Fibroblast of lung (primary cell): ENCODE data around the gene LRSAM1. TPM values are rescaled to one million over a fixed set of nuclear protein-coding genes. Genes with fewer than 3 reads are reported as not detected.
A peak's percentile ranks its signal among the peaks of the same experiment; 100 is the strongest.

ENCODE experiments used
- DNase-seq, 2 donors: peaks; one replicate each; pipeline versions ENCODE4 v3.0.0 to v3.0.0-alpha.2; 2010; ENCODE audit warnings: low read depth in 2 of 2
- H2AFZ ChIP-seq: 2 replicates; pipeline ENCODE4 v1.5.1; 2012; ENCODE audit warnings: low read length, control low read depth, inconsistent platforms
- H3K27ac ChIP-seq: 2 replicates; pipeline ENCODE4 v1.5.1; 2011; ENCODE audit warnings: low read length, control low read depth; ENCODE audit not compliant: insufficient read depth
- H3K27me3 ChIP-seq: 2 replicates; pipeline ENCODE4 v1.5.1; 2011; ENCODE audit warnings: mild to moderate bottlenecking, low read length; ENCODE audit not compliant: control insufficient read depth, insufficient read depth
- H3K36me3 ChIP-seq: 2 replicates; pipeline ENCODE4 v1.5.1; 2011; ENCODE audit warnings: low read length; ENCODE audit not compliant: control insufficient read depth, insufficient read depth
- H3K4me1 ChIP-seq: 2 replicates; pipeline ENCODE4 v1.5.1; 2011; ENCODE audit warnings: low read length; ENCODE audit not compliant: control insufficient read depth, insufficient read depth; ENCODE audit errors: extremely low read depth
- H3K4me2 ChIP-seq: 2 replicates; pipeline ENCODE4 v1.5.1; 2011; ENCODE audit warnings: low read length, control low read depth; ENCODE audit not compliant: insufficient read depth; ENCODE audit errors: extremely low read depth
- H3K4me3 ChIP-seq, 4 experiments: fragments of 200-600 bp in 1 of 4; sonication (generic) in 1 of 4; replicated peaks in 1 of 4; 2 replicates each; pipeline ENCODE4 v1.5.1; 2011 to 2016; ENCODE audit warnings: low read length in 4 of 4, low read depth in 3 of 4, mild to moderate bottlenecking in 3 of 4, control low read depth in 2 of 4, inconsistent platforms in 1 of 4, mixed read lengths in 1 of 4; ENCODE audit not compliant: insufficient read depth in 1 of 4; ENCODE audit errors: control extremely low read depth in 1 of 4
- H3K79me2 ChIP-seq: 2 replicates; pipeline ENCODE4 v1.5.1; 2012; ENCODE audit warnings: mild to moderate bottlenecking, low read length, inconsistent platforms; ENCODE audit not compliant: control insufficient read depth, insufficient read depth
- H3K9ac ChIP-seq: 2 replicates; pipeline ENCODE4 v1.5.1; 2011; ENCODE audit warnings: mild to moderate bottlenecking, low read length, control low read depth; ENCODE audit not compliant: insufficient read depth
- H3K9me3 ChIP-seq: 2 replicates; pipeline ENCODE4 v1.5.1; 2012; ENCODE audit warnings: low read depth, low read length; ENCODE audit not compliant: control insufficient read depth, insufficient read depth
- H4K20me1 ChIP-seq: 2 replicates; pipeline ENCODE4 v1.5.1; 2011; ENCODE audit warnings: low read length; ENCODE audit not compliant: control insufficient read depth, insufficient read depth; ENCODE audit errors: extremely low read depth
- EZH2 ChIP-seq: IDR thresholded peaks from 2 replicates; pipeline ENCODE4 v1.5.1; 2012; ENCODE audit warnings: low read length, control low read depth, mild to moderate bottlenecking; ENCODE audit errors: missing control alignments
- polyA plus RNA-seq, 2 donors: library from polyadenylated mRNA; depleted of rRNA in 1 of 2; stranded (reverse) in 1 of 2; unstranded in 1 of 2; fragments of >200 nt; gene quantifications; 2 replicates each; pipeline ENCODE4 v1.2.1, GENCODE V29; 2011 to 2012; ENCODE audit warnings: missing spikeins in 1 of 2
- total RNA-seq: library from RNA; depleted of rRNA; stranded (reverse); fragments of >200 nt; gene quantifications from 2 replicates; pipeline ENCODE4 v1.2.1, GENCODE V29; 2014
- TF ChIP-seq, protein P1 (sequence below), 2 donors: IDR thresholded peaks in 1 of 2; conservative IDR thresholded peaks in 1 of 2; 1 replicate in 1 of 2; 2 replicates in 1 of 2; pipeline ENCODE4 v1.5.1; 2011 to 2012; ENCODE audit warnings: low read length in 2 of 2, control low read depth in 1 of 2, inconsistent platforms in 1 of 2, low read depth in 1 of 2, mild to moderate bottlenecking in 1 of 2

LRSAM1 gene
- total and polyA plus RNA-seq, 2 donors (not counting 1 experiment from before 2014, with no cell fraction given): 6.8 to 18.0 TPM

DNA sequence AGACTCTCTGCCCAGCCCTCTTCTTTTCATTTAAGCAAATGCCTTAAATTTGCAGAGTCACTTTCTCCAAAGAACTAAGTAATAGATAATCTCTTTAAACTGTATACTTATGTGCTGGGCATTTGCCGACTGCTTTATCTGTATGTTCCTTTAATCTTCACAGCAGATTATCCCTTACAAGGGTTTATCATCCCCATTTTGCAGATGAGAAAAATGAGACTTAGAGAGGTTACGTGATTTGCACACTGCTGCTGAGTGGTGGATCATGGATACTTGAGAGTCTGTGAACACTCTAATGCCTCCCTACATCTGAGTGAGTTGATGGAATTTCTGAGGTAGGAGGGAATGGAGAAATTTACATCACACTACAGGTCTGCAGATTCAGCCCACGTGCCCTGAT, 23.0 kb upstream of the LRSAM1 start:
- H3K27ac ChIP-seq: no peak overlapping the region
- H3K79me2 ChIP-seq: peaks cover 27% of the 10 kb centered on the region
- H2AFZ ChIP-seq: no peak overlapping the region
- H3K4me2 ChIP-seq: no peak overlapping the region
- H3K9me3 ChIP-seq: no peaks in the 10 kb centered on the region
- no peak for TF ChIP-seq EZH2
- TF ChIP-seq, protein P1, sequence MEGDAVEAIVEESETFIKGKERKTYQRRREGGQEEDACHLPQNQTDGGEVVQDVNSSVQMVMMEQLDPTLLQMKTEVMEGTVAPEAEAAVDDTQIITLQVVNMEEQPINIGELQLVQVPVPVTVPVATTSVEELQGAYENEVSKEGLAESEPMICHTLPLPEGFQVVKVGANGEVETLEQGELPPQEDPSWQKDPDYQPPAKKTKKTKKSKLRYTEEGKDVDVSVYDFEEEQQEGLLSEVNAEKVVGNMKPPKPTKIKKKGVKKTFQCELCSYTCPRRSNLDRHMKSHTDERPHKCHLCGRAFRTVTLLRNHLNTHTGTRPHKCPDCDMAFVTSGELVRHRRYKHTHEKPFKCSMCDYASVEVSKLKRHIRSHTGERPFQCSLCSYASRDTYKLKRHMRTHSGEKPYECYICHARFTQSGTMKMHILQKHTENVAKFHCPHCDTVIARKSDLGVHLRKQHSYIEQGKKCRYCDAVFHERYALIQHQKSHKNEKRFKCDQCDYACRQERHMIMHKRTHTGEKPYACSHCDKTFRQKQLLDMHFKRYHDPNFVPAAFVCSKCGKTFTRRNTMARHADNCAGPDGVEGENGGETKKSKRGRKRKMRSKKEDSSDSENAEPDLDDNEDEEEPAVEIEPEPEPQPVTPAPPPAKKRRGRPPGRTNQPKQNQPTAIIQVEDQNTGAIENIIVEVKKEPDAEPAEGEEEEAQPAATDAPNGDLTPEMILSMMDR (conservative IDR thresholded peaks at IDR 0.05 in 1 of 2, IDR thresholded peaks at IDR 0.05 in 1 of 2; ENCODE audit: low read depth in 1 of 2, low read length in 2 of 2): no peak
- H3K4me1 ChIP-seq: peaks cover 2% of the 10 kb centered on the region
- H3K9ac ChIP-seq: no peak overlapping the region
- no peaks in the 10 kb centered on the region for H3K27me3 ChIP-seq
- H4K20me1 ChIP-seq: no peaks in the 10 kb centered on the region
- no peak for DNase-seq
- H3K4me3 ChIP-seq: no peak overlapping the region
- peaks cover 5% of the 10 kb centered on the region for H3K36me3 ChIP-seq

DNA sequence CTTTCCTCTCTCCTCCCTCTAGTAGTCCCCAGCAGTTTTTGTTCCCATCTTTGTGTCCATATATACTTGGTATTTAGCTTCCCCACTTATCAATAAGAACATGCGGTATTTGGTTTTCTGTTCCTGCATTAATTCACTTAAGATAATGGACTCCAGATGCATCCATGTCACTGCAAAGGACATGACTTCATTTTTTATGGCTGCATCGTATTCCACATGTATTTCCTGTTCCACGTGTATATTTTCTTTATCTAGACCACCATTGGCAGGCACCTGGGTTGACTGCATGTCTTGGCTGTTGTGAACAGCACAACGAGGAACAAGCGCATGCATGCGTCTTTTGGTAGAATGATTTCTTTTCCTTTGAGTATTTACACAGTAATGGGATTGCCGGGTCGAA, 20.9 kb upstream of the LRSAM1 start:
- TF ChIP-seq, protein P1 (conservative IDR thresholded peaks at IDR 0.05 in 1 of 2, IDR thresholded peaks at IDR 0.05 in 1 of 2; ENCODE audit: low read depth in 1 of 2, low read length in 2 of 2): no peak
- TF ChIP-seq EZH2: no peak
- no peak overlapping the region for H3K27ac ChIP-seq
- H2AFZ ChIP-seq: no peak overlapping the region
- no peak overlapping the region for H3K4me2 ChIP-seq
- peaks cover 17% of the 10 kb centered on the region for H3K79me2 ChIP-seq
- H4K20me1 ChIP-seq: no peaks in the 10 kb centered on the region
- H3K9me3 ChIP-seq: no peaks in the 10 kb centered on the region
- H3K36me3 ChIP-seq: peaks cover 15% of the 10 kb centered on the region
- no peak for DNase-seq
- no peak overlapping the region for H3K4me3 ChIP-seq
- no peaks in the 10 kb centered on the region for H3K27me3 ChIP-seq
- no peaks in the 10 kb centered on the region for H3K4me1 ChIP-seq
- no peak overlapping the region for H3K9ac ChIP-seq

DNA sequence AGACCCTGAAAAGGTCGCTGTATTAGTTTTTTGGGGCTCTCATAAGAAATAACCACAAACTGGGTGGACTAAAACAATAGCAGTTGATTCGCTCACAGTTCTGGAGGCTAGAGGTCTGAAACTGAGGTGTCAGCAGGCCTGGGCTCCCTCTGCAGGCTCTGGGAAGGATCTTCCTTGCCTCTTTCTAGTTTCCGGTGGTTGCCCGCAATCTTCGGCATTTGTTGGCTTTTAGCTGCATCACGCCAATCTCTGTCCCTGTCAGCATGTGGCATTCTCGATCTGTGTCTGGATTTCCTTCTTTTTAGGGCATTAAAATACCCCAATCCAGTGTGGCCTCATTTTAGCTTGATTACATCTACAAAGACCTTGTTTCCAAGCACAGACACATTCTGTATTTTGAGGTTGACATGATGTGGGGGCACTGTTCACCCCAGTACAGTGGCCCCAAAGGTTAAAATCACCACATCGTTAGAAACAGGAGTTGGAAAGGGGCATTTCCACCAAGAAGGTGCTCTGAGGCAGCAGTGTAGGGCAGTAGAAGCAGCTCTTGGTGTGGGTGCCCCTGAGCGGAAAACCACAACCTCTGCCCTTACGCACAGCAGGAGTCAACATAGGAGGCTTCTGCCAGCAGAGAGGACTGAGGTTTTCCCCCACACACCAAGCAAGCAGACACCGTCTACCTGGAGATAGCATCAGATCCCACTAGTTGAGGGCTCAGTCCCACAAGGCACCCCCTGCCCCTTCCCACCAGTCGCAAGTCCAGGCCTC, 13.6 kb upstream of the LRSAM1 start:
- H3K36me3 ChIP-seq: peaks cover 32% of the 10 kb centered on the region
- no peaks in the 10 kb centered on the region for H3K4me1 ChIP-seq
- no peak overlapping the region for H3K4me2 ChIP-seq
- DNase-seq: no peak
- no peaks in the 10 kb centered on the region for H3K27me3 ChIP-seq
- no peak overlapping the region for H3K27ac ChIP-seq
- TF ChIP-seq EZH2: no peak
- TF ChIP-seq, protein P1 (conservative IDR thresholded peaks at IDR 0.05 in 1 of 2, IDR thresholded peaks at IDR 0.05 in 1 of 2; ENCODE audit: low read depth in 1 of 2, low read length in 2 of 2): peak in 1 of 2 donors; percentile 18
- H2AFZ ChIP-seq: no peak overlapping the region
- no peaks in the 10 kb centered on the region for H3K79me2 ChIP-seq
- H4K20me1 ChIP-seq: no peaks in the 10 kb centered on the region
- H3K9ac ChIP-seq: no peak overlapping the region
- H3K9me3 ChIP-seq: no peaks in the 10 kb centered on the region
- H3K4me3 ChIP-seq: no peak overlapping the region
